Esophagus squamous epithelium (tissue), 5 donors: ENCODE results near the gene LRRTM3. TPM values are rescaled to one million over a fixed set of nuclear protein-coding genes. Genes with fewer than 3 reads are reported as not detected.

Experiments used
- DNase-seq: peaks from one replicate; lab custom pipeline; 2025; lab: John Stamatoyannopoulos, UW
- H3K27ac ChIP-seq, 4 donors: fragments of 200-600 bp; sonication (generic); one replicate each; pipeline ENCODE4 v1.5.1; 2016 to 2019; ENCODE audit warnings: mild to moderate bottlenecking in 1 of 4
- H3K27me3 ChIP-seq, 4 donors: fragments of 200-600 bp; sonication (generic); 1 replicate in 3 of 4; 2 replicates in 1 of 4; pipeline versions ENCODE4 v1.5.1 to v1.6.0; 2017 to 2021; ENCODE audit warnings: antibody characterized with exemption in 1 of 4
- H3K36me3 ChIP-seq, 3 donors: fragments of 200-600 bp; sonication (generic); one replicate each; pipeline ENCODE4 v1.5.1; 2016 to 2019
- H3K4me1 ChIP-seq, 3 donors: fragments of 200-600 bp; sonication (generic); one replicate each; pipeline ENCODE4 v1.5.1; 2017 to 2019
- H3K4me3 ChIP-seq, 4 donors: fragments of 200-600 bp; sonication (generic); 1 replicate in 3 of 4; 2 replicates in 1 of 4; pipeline ENCODE4 v1.5.1; 2016 to 2019; ENCODE audit warnings: mild to moderate bottlenecking in 2 of 4, moderate library complexity in 1 of 4
- H3K9me3 ChIP-seq, 3 donors: fragments of 200-600 bp; sonication (generic); one replicate each; pipeline ENCODE4 v1.5.1; 2016 to 2019
- POLR2A ChIP-seq, 4 donors: fragments of 450-650 bp; IDR thresholded peaks; one replicate each; pipeline ENCODE4 v1.6.1; 2017; ENCODE audit warnings: antibody characterized with exemption in 4 of 4, mild to moderate bottlenecking in 4 of 4, moderate library complexity in 3 of 4
- WGBS, 2 donors: methylation state at CpG; one replicate each; pipeline ENCODE4 v1.1.5; 2018; 5-methylcytosine and 5-hydroxymethylcytosine counted together
- intact Hi-C: fragments of 100-400 bp; cut with DNase I; formaldehyde crosslinking; loops from one replicate; pipeline ENCODE4 v1.15.0; 2022
- total RNA-seq, 4 donors: library from RNA; depleted of rRNA; stranded (reverse); fragments of >200 nt; gene quantifications; one replicate each; pipeline ENCODE4 v1.1.0, GENCODE V29; 2016
- TF ChIP-seq, protein P1 (sequence below), 6 experiments: fragments of 450-650 bp in 4 of 6; fragments of 200-600 bp in 2 of 6; sonication (generic) in 2 of 6; IDR thresholded peaks; one replicate each; pipeline ENCODE4 v1.5.1; 2016 to 2019; ENCODE audit warnings: antibody characterized with exemption in 6 of 6, mild to moderate bottlenecking in 4 of 6, moderate library complexity in 4 of 6
- donor health status: DM: yes; HTN: yes; CAD: no.

Gene LRRTM3
- total RNA-seq, 4 donors from 2014 or later: under 0.01 TPM; not detected in 3

DNA sequence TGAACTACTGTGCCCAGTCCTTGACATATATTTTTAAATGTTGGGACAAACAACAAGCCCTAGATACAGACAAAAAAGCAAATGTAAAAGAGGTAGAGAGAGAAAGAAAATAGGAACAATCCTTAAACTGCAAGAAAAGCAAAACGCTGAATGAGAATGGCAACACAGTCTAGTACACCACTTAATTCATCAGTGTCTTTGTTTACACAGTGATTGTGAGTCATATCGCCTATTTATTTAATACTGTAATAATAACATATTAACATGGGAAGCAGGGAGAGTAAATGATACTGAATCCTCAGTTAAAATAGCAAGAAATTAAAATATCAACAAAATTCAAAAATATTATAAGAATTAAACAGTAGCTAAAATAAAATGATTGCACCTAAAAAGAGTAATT, 9.8 kb upstream of the LRRTM3 start:
- TF ChIP-seq, protein P1, sequence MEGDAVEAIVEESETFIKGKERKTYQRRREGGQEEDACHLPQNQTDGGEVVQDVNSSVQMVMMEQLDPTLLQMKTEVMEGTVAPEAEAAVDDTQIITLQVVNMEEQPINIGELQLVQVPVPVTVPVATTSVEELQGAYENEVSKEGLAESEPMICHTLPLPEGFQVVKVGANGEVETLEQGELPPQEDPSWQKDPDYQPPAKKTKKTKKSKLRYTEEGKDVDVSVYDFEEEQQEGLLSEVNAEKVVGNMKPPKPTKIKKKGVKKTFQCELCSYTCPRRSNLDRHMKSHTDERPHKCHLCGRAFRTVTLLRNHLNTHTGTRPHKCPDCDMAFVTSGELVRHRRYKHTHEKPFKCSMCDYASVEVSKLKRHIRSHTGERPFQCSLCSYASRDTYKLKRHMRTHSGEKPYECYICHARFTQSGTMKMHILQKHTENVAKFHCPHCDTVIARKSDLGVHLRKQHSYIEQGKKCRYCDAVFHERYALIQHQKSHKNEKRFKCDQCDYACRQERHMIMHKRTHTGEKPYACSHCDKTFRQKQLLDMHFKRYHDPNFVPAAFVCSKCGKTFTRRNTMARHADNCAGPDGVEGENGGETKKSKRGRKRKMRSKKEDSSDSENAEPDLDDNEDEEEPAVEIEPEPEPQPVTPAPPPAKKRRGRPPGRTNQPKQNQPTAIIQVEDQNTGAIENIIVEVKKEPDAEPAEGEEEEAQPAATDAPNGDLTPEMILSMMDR (IDR thresholded peaks at IDR 0.05): no peak
- TF ChIP-seq POLR2A (IDR thresholded peaks at IDR 0.05): no peak
- Histone ChIP-seq H3K4me1 (no peaks in the 10 kb centered on the region), H3K27ac (no peak overlapping the region), H3K36me3 (no peaks in the 10 kb centered on the region), H3K27me3 (no peaks in the 10 kb centered on the region), H3K4me3 (no peak overlapping the region), H3K9me3 (no peaks in the 10 kb centered on the region)
- intact Hi-C loops: no loop called here
- DNase-seq: no peak
- 40 to 55% methylated on average over 2 of the region's 2 CpGs for WGBS, 2 donors

DNA sequence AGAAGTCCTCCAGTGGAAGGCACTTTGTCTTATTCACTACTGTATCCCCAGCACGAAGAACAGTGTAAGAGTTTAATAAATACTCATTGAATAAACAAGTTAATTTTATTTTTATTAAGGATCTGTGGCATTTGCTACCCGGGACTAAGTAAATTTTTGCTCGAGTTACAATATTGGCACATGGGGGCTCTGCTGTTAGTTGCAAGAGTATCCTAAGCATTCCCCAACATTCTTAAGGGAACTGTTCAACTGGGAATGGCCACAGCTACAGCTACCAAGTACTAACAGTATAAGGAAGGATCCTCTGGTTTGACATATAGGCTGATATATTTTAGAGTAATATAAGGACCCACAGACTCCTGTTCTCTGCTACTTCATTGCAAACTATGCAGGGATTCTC, 8.7 kb upstream of the LRRTM3 start:
- DNase-seq: no peak
- 14 to 49% methylated on average over 3 of the region's 3 CpGs for WGBS, 2 donors
- Histone ChIP-seq H3K36me3 (no peaks in the 10 kb centered on the region), H3K4me3 (no peak overlapping the region), H3K4me1 (no peaks in the 10 kb centered on the region), H3K9me3 (no peaks in the 10 kb centered on the region), H3K27ac (no peak overlapping the region), H3K27me3 (no peaks in the 10 kb centered on the region)
- intact Hi-C loops: no loop called here
- TF ChIP-seq, protein P1 (IDR thresholded peaks at IDR 0.05): no peak
- no peak for TF ChIP-seq POLR2A (IDR thresholded peaks at IDR 0.05)

DNA sequence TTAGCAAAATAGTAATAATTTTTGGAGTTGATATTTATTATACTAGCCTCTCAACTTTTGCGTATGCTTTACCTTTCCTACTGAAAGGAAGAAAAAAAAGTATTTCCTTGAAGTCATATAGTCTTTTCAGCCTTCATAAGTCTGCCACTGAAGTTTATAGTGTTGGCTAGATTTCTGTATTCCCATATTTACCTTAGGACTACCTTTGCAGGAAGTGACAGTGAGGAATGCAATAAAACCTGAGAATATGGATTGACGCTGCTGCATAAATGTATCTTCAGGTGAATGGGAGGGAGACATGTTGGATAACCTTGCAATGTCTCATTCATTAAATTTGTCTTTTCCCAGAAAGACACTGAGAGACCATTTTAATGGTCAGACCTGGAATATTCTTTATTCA, 6.6 kb upstream of the LRRTM3 start:
- 83 to 85% methylated on average over 2 of the region's 2 CpGs for WGBS, 2 donors
- intact Hi-C loops: no loop called here
- no peak overlapping the region for H3K27ac ChIP-seq
- H3K36me3 ChIP-seq: no peaks in the 10 kb centered on the region
- no peaks in the 10 kb centered on the region for H3K4me1 ChIP-seq
- no peak overlapping the region for H3K4me3 ChIP-seq
- TF ChIP-seq, protein P1 (IDR thresholded peaks at IDR 0.05): no peak
- no peak for TF ChIP-seq POLR2A (IDR thresholded peaks at IDR 0.05)
- DNase-seq: no peak
- no peaks in the 10 kb centered on the region for H3K27me3 ChIP-seq
- no peaks in the 10 kb centered on the region for H3K9me3 ChIP-seq

- DNase-seq: no peak
- H3K4me3 ChIP-seq: no peak overlapping the region
- intact Hi-C loops: no loop called here
- H3K4me1 ChIP-seq: peaks cover 0 to 11% (median 0%) of the 10 kb centered on the region in 3 donors
- no peaks in the 10 kb centered on the region for H3K36me3 ChIP-seq
- peaks cover 0 to 40% (median 0%) of the 10 kb centered on the region in 4 donors for H3K27me3 ChIP-seq
- 51 to 53% methylated on average over 10 of the region's 10 CpGs for WGBS, 2 donors
- H3K9me3 ChIP-seq: no peaks in the 10 kb centered on the region
- TF ChIP-seq, protein P1 (IDR thresholded peaks at IDR 0.05): no peak
- no peak for TF ChIP-seq POLR2A (IDR thresholded peaks at IDR 0.05)
- no peak overlapping the region for H3K27ac ChIP-seq
Measured at GRCh38 chr10:66924674-66925345, 1.0 kb upstream of the LRRTM3 start.

GRCh38 chr10:66925373-66925772, 463 bp upstream of the LRRTM3 start:
- 15 to 20% methylated on average over 7 of the region's 7 CpGs for WGBS, 2 donors
- no peak for TF ChIP-seq POLR2A (IDR thresholded peaks at IDR 0.05)
- TF ChIP-seq, protein P1 (IDR thresholded peaks at IDR 0.05): no peak
- intact Hi-C loops: no loop called here
- peaks cover 0 to 46% (median 0%) of the 10 kb centered on the region in 4 donors for H3K27me3 ChIP-seq
- no peak for DNase-seq
- no peaks in the 10 kb centered on the region for H3K9me3 ChIP-seq
- no peak overlapping the region for H3K4me3 ChIP-seq
- H3K36me3 ChIP-seq: no peaks in the 10 kb centered on the region
- peaks cover 0 to 11% (median 0%) of the 10 kb centered on the region in 3 donors for H3K4me1 ChIP-seq
- H3K27ac ChIP-seq: no peak overlapping the region
